HepG2 (cell line): ENCODE results near the gene CS.
"Not testable (repeated sequence)": the region's sequence is repeated elsewhere in the genome, so short reads cannot be mapped to it uniquely, and the experiment has no call there.

Experiments used
- AHR ChIP-seq: IDR thresholded peaks from 2 replicates; pipeline ENCODE4 v1.6.1; 2018; ENCODE audit warnings: missing genetic modification reagents, missing compliant biosample characterization
- JUN ChIP-seq: sonication (generic); formaldehyde crosslinking; IDR thresholded peaks from 2 replicates; pipeline ENCODE4 v1.4.0; 2020; ENCODE audit warnings: mild to moderate bottlenecking, missing genetic modification reagents
- ZBTB7A ChIP-seq: sonication (generic); formaldehyde crosslinking; IDR thresholded peaks from 2 replicates; pipeline ENCODE4 v1.8.0; 2022; ENCODE audit warnings: mild to moderate bottlenecking, missing genetic modification reagents
- ZNF10 ChIP-seq: sonication (generic); formaldehyde crosslinking; IDR thresholded peaks from 2 replicates; pipeline ENCODE4 v1.4.0; 2020; ENCODE audit warnings: mild to moderate bottlenecking, low read depth, missing genetic modification reagents, borderline replicate concordance
- ZNF343 ChIP-seq: sonication (generic); formaldehyde crosslinking; IDR thresholded peaks from 2 replicates; pipeline ENCODE4 v1.4.0; 2020; ENCODE audit warnings: mild to moderate bottlenecking, missing genetic modification reagents
- TF ChIP-seq, protein P1 (sequence below): sonication (generic); formaldehyde crosslinking; IDR thresholded peaks from 2 replicates; pipeline ENCODE4 v1.4.0; 2020; ENCODE audit warnings: missing genetic modification reagents
- TF ChIP-seq, protein P2 (sequence below): sonication (generic); formaldehyde crosslinking; IDR thresholded peaks from 2 replicates; pipeline ENCODE4 v1.5.0; 2020; ENCODE audit warnings: mild to moderate bottlenecking, missing genetic modification reagents, moderate library complexity
- TF ChIP-seq, protein P3 (sequence below), 2 experiments: fragments of 450-650 bp in 1 of 2; sonication (generic) in 1 of 2; formaldehyde crosslinking in 1 of 2; IDR thresholded peaks; 2 replicates each; pipeline versions ENCODE4 v1.6.1 to v1.8.0; 2016 to 2022; ENCODE audit warnings: antibody characterized with exemption in 1 of 2, mild to moderate bottlenecking in 1 of 2, missing genetic modification reagents in 1 of 2

DNA sequence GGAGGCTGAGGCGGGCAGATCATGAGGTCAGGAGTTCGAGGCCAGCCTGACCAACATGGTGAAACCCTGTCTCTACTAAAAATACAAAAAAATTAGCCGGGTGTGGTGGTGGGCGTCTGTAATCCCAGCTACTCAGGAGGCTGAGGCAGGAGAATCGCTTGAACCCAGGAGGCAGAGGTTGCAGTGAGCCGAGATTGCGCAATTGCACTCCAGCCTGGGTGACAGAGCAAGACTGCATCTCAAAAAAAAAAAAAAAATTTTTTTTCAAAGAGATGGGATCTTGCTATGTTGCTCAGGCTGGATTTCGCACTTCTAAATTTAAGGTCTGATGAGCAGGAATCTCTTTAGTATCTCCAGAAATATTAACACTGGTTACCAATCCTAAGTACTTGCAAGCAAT lies 21.5 kb upstream of the CS start:
- TF ChIP-seq, protein P1, sequence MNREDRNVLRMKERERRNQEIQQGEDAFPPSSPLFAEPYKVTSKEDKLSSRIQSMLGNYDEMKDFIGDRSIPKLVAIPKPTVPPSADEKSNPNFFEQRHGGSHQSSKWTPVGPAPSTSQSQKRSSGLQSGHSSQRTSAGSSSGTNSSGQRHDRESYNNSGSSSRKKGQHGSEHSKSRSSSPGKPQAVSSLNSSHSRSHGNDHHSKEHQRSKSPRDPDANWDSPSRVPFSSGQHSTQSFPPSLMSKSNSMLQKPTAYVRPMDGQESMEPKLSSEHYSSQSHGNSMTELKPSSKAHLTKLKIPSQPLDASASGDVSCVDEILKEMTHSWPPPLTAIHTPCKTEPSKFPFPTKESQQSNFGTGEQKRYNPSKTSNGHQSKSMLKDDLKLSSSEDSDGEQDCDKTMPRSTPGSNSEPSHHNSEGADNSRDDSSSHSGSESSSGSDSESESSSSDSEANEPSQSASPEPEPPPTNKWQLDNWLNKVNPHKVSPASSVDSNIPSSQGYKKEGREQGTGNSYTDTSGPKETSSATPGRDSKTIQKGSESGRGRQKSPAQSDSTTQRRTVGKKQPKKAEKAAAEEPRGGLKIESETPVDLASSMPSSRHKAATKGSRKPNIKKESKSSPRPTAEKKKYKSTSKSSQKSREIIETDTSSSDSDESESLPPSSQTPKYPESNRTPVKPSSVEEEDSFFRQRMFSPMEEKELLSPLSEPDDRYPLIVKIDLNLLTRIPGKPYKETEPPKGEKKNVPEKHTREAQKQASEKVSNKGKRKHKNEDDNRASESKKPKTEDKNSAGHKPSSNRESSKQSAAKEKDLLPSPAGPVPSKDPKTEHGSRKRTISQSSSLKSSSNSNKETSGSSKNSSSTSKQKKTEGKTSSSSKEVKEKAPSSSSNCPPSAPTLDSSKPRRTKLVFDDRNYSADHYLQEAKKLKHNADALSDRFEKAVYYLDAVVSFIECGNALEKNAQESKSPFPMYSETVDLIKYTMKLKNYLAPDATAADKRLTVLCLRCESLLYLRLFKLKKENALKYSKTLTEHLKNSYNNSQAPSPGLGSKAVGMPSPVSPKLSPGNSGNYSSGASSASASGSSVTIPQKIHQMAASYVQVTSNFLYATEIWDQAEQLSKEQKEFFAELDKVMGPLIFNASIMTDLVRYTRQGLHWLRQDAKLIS (CRISPR knock-in tag) = not testable (repeated sequence)
- TF ChIP-seq, protein P2, sequence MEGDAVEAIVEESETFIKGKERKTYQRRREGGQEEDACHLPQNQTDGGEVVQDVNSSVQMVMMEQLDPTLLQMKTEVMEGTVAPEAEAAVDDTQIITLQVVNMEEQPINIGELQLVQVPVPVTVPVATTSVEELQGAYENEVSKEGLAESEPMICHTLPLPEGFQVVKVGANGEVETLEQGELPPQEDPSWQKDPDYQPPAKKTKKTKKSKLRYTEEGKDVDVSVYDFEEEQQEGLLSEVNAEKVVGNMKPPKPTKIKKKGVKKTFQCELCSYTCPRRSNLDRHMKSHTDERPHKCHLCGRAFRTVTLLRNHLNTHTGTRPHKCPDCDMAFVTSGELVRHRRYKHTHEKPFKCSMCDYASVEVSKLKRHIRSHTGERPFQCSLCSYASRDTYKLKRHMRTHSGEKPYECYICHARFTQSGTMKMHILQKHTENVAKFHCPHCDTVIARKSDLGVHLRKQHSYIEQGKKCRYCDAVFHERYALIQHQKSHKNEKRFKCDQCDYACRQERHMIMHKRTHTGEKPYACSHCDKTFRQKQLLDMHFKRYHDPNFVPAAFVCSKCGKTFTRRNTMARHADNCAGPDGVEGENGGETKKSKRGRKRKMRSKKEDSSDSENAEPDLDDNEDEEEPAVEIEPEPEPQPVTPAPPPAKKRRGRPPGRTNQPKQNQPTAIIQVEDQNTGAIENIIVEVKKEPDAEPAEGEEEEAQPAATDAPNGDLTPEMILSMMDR (CRISPR knock-in tag) = not testable (repeated sequence)
- not testable (repeated sequence) for TF ChIP-seq AHR (CRISPR knock-in tag); ZNF10 (CRISPR knock-in tag); ZNF343; JUN (CRISPR knock-in tag); ZBTB7A (CRISPR knock-in tag)
- TF ChIP-seq, protein P3, sequence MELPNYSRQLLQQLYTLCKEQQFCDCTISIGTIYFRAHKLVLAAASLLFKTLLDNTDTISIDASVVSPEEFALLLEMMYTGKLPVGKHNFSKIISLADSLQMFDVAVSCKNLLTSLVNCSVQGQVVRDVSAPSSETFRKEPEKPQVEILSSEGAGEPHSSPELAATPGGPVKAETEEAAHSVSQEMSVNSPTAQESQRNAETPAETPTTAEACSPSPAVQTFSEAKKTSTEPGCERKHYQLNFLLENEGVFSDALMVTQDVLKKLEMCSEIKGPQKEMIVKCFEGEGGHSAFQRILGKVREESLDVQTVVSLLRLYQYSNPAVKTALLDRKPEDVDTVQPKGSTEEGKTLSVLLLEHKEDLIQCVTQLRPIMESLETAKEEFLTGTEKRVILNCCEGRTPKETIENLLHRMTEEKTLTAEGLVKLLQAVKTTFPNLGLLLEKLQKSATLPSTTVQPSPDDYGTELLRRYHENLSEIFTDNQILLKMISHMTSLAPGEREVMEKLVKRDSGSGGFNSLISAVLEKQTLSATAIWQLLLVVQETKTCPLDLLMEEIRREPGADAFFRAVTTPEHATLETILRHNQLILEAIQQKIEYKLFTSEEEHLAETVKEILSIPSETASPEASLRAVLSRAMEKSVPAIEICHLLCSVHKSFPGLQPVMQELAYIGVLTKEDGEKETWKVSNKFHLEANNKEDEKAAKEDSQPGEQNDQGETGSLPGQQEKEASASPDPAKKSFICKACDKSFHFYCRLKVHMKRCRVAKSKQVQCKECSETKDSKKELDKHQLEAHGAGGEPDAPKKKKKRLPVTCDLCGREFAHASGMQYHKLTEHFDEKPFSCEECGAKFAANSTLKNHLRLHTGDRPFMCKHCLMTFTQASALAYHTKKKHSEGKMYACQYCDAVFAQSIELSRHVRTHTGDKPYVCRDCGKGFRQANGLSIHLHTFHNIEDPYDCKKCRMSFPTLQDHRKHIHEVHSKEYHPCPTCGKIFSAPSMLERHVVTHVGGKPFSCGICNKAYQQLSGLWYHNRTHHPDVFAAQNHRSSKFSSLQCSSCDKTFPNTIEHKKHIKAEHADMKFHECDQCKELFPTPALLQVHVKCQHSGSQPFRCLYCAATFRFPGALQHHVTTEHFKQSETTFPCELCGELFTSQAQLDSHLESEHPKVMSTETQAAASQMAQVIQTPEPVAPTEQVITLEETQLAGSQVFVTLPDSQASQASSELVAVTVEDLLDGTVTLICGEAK (IDR thresholded peaks at IDR 0.05) = not testable (repeated sequence)
- TF ChIP-seq, protein P3 (CRISPR knock-in tag; IDR thresholded peaks at IDR 0.05) = not testable (repeated sequence)
